Left renal pelvis (tissue), 4 donors: ENCODE measurements around the gene FGF19. TPM values are rescaled to one million over a fixed set of nuclear protein-coding genes. Genes with fewer than 3 reads are reported as not detected.

Experiments used
- polyA plus RNA-seq, 4 donors: library from polyadenylated mRNA; unstranded; fragments of 120-200 nt; gene quantifications; one replicate each; pipeline ENCODE4 v1.2.1, GENCODE V29; 2013; ENCODE audit not compliant: insufficient read length in 4 of 4

FGF19 gene
- polyA plus RNA-seq, 4 donors = 0.14 to 2.0 (median 0.79) TPM

Other genes with a start within 250 kb of the FGF19 start
- gene LINC01488, start 222.4 kb downstream of the FGF19 start, polyA plus RNA-seq = under 1 TPM in 2 of 4 donors, not detected in 2; 0.04 to 0.05 TPM
- gene CCND1, start 62.9 kb downstream of the FGF19 start, polyA plus RNA-seq = 100 to 1,000 TPM in 3 of 4 donors, 10 to 100 TPM in 1; 67.7 to 161 (median 146) TPM
- 10 to 100 TPM; 15.6 to 42.1 (median 21.4) TPM for gene LTO1, start 28.7 kb downstream of the FGF19 start, polyA plus RNA-seq
- not detected for gene FGF4, start 71.3 kb upstream of the FGF19 start, polyA plus RNA-seq
- gene FGF3, start 115.4 kb upstream of the FGF19 start, polyA plus RNA-seq = not detected